Measurements from ENCODE around the gene TRIP6. TPM values are rescaled to one million over a fixed set of nuclear protein-coding genes. Genes with fewer than 3 reads are reported as not detected.
A peak's percentile ranks its signal among the peaks of the same experiment; 100 is the strongest.

The TRIP6 gene
- total RNA-seq, 1 donor from 2014 or later: 56.5 TPM

GRCh38 chr7:100887516-100888290 is 20.5 kb downstream of the TRIP6 start:
- Histone ChIP-seq H3K4me1 (peaks cover 38% of the 10 kb centered on the region), H3K9me3 (no peaks in the 10 kb centered on the region), H3K27ac (peak overlapping the region; percentile 60), H3K36me3 (peaks cover 60% of the 10 kb centered on the region), H3K4me3 (no peak overlapping the region), H3K27me3 (ENCODE audit: low read depth) (peaks cover 6% of the 10 kb centered on the region)
- ATAC-seq (no peak), DNase-seq (peak; percentile 74)
- TF ChIP-seq CTCF (IDR thresholded peaks at IDR 0.05): no peak
- intact Hi-C loops (cut with DNase I): no loop called here

- no peak overlapping the region for H3K27ac ChIP-seq
- no peak for ATAC-seq
- H3K4me3 ChIP-seq: peak overlapping the region; percentile 88
- DNase-seq: no peak
- no peaks in the 10 kb centered on the region for H3K9me3 ChIP-seq
- H3K36me3 ChIP-seq: peaks cover 53% of the 10 kb centered on the region
- peaks cover 38% of the 10 kb centered on the region for H3K4me1 ChIP-seq
- intact Hi-C loops (cut with DNase I): no loop called here
- peaks cover 6% of the 10 kb centered on the region for H3K27me3 ChIP-seq (ENCODE audit: low read depth)
- no peak for TF ChIP-seq CTCF (IDR thresholded peaks at IDR 0.05)
Measured at GRCh38 chr7:100888291-100888987, 21.3 kb downstream of the TRIP6 start.

- intact Hi-C loops (cut with DNase I): no loop called here
- no peak for TF ChIP-seq CTCF (IDR thresholded peaks at IDR 0.05)
- Histone ChIP-seq H3K27ac (peak within 1 kb of the TSS; percentile 86), H3K4me1 (peaks cover 38% of the 10 kb centered on the region), H3K36me3 (peaks cover 46% of the 10 kb centered on the region), H3K9me3 (no peaks in the 10 kb centered on the region), H3K27me3 (ENCODE audit: low read depth) (peaks cover 9% of the 10 kb centered on the region), H3K4me3 (peak within 1 kb of the TSS; percentile 88)
- ATAC-seq (peak; percentile 72), DNase-seq (no peak)
Measured at GRCh38 chr7:100888988-100889750, 22.0 kb downstream of the TRIP6 start, which contains the start of gene UFSP1. Gene UFSP1, minus strand, starts transcription at chr7:100889715. Its CDS starts 444 bp downstream, at chr7:100889271.

GRCh38 chr7:100890653-100891567 is 23.7 kb downstream of the TRIP6 start:
- no peak for TF ChIP-seq CTCF (IDR thresholded peaks at IDR 0.05)
- DNase-seq (no peak), ATAC-seq (no peak)
- Histone ChIP-seq H3K4me1 (peaks cover 52% of the 10 kb centered on the region), H3K9me3 (no peaks in the 10 kb centered on the region), H3K27me3 (ENCODE audit: low read depth) (peaks cover 27% of the 10 kb centered on the region), H3K36me3 (peaks cover 28% of the 10 kb centered on the region), H3K27ac (peak overlapping the region; percentile 86), H3K4me3 (peak overlapping the region; percentile 88)
- intact Hi-C loops (cut with DNase I): no loop called here

Data from lower lobe of right lung (tissue), 2 donors.